ENCODE results near the gene COL19A1.
"Not testable (repeated sequence)": the region's sequence is repeated elsewhere in the genome, so short reads cannot be mapped to it uniquely, and the experiment has no call there.

Gene COL19A1

DNA sequence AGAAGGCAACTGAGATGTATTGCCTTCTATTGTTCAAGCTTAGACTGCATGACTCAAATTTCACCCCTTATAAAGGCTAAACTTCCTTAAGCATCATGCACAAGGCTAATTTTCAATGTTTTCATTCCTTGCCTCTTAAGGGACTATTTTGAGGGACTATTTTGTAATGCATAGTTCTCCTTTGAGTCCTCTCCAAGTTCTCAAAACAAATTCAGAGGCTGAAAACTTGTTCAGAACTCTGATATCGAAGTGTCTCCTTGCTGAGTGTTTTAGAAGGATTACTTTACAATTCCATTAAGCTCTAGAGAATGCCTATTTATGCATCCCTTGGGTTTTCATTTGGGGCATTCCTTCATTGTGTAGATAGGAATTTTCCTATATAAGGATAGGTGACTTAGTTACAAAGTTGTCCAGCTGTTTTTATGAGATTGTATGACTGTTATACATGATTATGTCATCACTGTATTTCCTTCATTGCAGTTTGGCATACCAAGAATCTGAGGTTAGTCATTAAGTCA, 41.7 kb downstream of the COL19A1 start:
- TF ChIP-seq ZNF274 (IDR thresholded peaks at IDR 0.05; ENCODE audit: low read depth, low read length): no peak
- H3K4me3 ChIP-seq (ENCODE audit: low read length): no peak overlapping the region

DNA sequence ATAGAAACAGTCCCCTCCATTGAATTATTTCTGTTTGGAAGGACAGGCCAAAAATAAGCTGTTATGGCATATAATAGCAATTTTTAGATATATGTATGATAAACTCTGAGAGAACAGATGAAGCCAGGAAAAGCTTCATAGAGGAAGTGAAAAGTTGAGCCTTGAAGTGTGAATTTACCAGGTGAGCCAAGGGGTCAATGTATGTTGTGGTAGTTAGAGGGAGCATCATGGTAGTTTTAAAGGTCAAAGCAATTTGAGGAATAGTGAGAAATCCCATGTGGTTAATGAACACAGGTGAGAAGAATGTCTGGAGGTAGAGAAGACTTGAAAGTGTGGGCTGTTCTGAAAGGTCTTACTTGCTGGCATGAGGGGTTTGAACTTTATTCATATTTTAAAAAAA, 47.0 kb downstream of the COL19A1 start:
- no peak for TF ChIP-seq ZNF274 (IDR thresholded peaks at IDR 0.05; ENCODE audit: low read depth, low read length)
- no peak overlapping the region for H3K4me3 ChIP-seq (ENCODE audit: low read length)

DNA sequence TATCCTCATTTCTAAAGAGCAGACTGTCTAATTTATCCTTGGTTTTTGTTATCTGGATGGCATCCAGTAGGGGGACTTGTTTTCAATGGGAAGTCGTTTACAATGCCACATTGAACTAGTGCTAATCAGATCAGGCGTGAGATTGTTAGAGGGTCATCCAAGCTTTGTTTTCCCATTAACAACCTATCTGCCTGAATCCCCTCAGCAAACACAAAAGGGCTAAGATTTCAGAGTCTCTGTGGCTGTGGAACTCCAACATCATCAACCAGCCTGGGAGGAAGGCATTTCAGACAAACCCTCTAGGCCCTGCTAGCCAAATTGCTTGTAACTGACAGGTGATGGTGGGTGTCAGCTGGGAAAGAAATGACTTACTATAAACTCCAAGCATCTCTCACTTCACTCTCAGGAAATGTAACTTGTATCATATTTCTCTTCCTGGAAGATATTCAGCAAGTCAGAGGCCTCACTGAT, 47.7 kb downstream of the COL19A1 start:
- no peak overlapping the region for H3K4me3 ChIP-seq (ENCODE audit: low read length)
- no peak for TF ChIP-seq ZNF274 (IDR thresholded peaks at IDR 0.05; ENCODE audit: low read depth, low read length)

DNA sequence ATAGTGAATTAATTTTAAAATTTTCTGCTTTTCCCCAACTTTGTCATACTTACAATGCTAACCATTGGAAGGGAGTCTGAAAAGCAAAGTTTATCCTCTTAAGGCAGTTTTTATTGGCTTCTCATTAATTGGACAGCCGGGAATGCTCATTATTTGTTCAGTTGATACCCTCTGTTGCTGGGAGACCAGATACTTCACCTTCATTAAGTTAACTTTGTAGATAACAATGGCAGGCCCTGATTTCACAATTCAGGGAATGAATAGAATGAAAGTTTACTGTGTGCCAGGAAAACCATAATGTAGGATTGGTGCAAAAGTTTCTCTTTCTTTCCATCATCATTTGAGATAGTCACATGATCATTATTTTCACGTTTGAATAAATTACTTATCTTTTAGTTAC, 49.0 kb downstream of the COL19A1 start:
- no peak overlapping the region for H3K4me3 ChIP-seq (ENCODE audit: low read length)
- no peak for TF ChIP-seq ZNF274 (IDR thresholded peaks at IDR 0.05; ENCODE audit: low read depth, low read length)

DNA sequence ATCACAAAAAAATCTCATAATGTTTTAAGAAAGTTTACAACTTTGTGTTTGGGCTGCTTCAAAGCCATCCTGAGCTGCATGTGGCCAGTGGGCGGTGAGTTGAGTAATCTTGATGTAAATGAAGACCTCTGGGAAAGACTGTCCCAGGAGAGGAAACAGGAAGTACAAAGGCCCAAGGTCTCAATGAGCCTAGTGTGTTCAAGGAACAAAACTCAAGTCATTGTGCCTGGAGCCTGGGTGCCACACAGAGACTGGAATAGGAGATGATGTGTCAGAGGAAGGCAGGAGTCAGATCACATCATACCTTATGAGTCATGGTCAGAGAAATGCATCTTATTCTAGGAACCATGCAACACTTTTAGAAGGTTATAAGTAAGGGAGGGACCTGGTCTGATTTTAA, 51.5 kb downstream of the COL19A1 start:
- no peak overlapping the region for H3K4me3 ChIP-seq (ENCODE audit: low read length)
- TF ChIP-seq ZNF274 (IDR thresholded peaks at IDR 0.05; ENCODE audit: low read depth, low read length): no peak

GRCh38 chr6:69918813-69919475, 52.6 kb downstream of the COL19A1 start:
- TF ChIP-seq ZNF274 (IDR thresholded peaks at IDR 0.05; ENCODE audit: low read depth, low read length): no peak
- no peak overlapping the region for H3K4me3 ChIP-seq (ENCODE audit: low read length)

- not testable (repeated sequence) for H3K4me3 ChIP-seq (ENCODE audit: low read length)
Measured at GRCh38 chr6:69921066-69921465, 54.7 kb downstream of the COL19A1 start.

DNA sequence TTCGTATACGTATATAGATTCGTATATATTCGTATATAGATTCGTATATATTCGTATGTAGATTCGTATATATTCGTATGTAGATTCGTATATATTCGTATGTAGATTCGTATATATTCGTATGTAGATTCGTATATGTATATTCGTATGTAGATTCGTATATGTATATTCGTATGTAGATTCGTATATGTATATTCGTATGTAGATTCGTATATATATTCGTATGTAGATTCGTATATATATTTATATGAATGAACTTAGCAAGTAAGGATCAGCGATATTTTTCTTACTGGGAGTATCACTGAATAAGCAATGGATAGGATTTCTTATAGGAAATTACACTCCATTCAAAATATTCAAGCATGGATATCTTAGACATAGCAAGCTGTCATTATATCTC, 55.3 kb downstream of the COL19A1 start:
- H3K4me3 ChIP-seq (ENCODE audit: low read length): not testable (repeated sequence)

GRCh38 chr6:69926745-69927144, 60.4 kb downstream of the COL19A1 start:
- H3K4me3 ChIP-seq (ENCODE audit: low read length): no peak overlapping the region
- no peak for TF ChIP-seq ZNF274 (IDR thresholded peaks at IDR 0.05; ENCODE audit: low read depth, low read length)

- no peak overlapping the region for H3K4me3 ChIP-seq (ENCODE audit: low read length)
- no peak for TF ChIP-seq ZNF274 (IDR thresholded peaks at IDR 0.05; ENCODE audit: low read depth, low read length)
Measured at GRCh38 chr6:69933239-69933638, 66.9 kb downstream of the COL19A1 start.

- TF ChIP-seq ZNF274 (IDR thresholded peaks at IDR 0.05; ENCODE audit: low read depth, low read length): no peak
- no peak overlapping the region for H3K4me3 ChIP-seq (ENCODE audit: low read length)
Measured at GRCh38 chr6:69935079-69935478, 68.7 kb downstream of the COL19A1 start.

DNA sequence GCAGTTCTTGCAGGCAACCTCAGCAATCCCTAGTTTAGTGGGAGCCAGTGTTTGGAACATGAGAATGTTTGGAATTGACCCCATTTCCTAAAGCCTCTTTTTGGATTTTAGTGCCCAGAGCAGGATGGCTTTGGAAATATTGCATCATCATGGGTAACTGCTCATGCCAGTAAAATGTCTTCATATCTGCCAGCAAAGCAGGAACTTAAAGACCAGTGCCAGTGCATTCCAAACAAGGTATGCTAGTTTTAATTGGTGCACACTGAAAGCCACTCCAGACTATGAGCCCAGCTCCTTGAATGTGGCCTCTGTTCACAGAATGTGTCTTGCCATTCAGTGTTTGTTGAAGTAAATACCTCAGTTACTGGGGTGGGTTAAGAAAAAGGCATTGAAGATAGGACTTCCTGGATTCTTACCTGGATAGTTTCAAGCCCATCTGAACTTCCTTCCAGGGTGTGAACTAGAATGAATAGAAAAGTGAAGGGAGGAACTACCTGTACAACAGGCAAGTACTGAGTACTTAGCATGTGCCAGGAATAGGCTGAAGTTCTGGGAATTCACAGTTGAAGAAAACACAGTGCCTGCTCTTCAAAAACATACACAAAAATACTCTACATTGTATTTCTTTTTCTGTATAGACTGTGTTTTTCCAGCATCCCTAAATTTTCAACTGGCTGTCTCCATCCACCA, 70.5 kb downstream of the COL19A1 start:
- no peak overlapping the region for H3K4me3 ChIP-seq (ENCODE audit: low read length)
- TF ChIP-seq ZNF274 (IDR thresholded peaks at IDR 0.05; ENCODE audit: low read depth, low read length): no peak

- TF ChIP-seq ZNF274 (IDR thresholded peaks at IDR 0.05; ENCODE audit: low read depth, low read length): no peak
Measured at GRCh38 chr6:69937402-69938136, 71.2 kb downstream of the COL19A1 start.

GRCh38 chr6:69942485-69942884, 76.1 kb downstream of the COL19A1 start:
- no peak for TF ChIP-seq ZNF274 (IDR thresholded peaks at IDR 0.05; ENCODE audit: low read depth, low read length)
- no peak overlapping the region for H3K4me3 ChIP-seq (ENCODE audit: low read length)

More at GRCh38 chr6:69937402-69938136, 71.2 kb downstream of the COL19A1 start:
- no peak overlapping the region for H3K4me3 ChIP-seq (ENCODE audit: low read length)

DNA sequence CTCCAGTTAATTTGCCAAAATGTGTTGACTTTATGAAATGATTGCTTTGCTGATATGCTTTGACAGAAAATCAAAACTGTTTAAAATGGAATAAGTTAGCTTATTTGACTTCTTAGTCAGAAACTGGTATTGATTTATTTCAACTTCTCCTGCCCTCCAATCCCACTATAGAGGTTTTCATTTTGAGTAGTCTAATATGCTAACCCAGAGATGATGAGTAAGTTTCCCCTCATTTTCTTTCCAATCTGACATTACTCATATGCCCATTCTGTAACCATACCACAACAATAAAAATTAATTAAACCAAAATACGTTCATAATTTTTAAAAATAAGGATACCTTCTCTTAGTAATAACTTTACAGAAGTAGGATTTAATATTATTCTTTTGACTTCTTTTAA, 78.8 kb downstream of the COL19A1 start:
- TF ChIP-seq ZNF274 (IDR thresholded peaks at IDR 0.05; ENCODE audit: low read depth, low read length): no peak
- no peak overlapping the region for H3K4me3 ChIP-seq (ENCODE audit: low read length)

Measured in GM08714 (cell line).